Activated T-helper 1 cell treated with Interleukin-2 at 50 U/mL for 16 hours (primary cell): ENCODE results near the gene SULF2.

ENCODE experiments used
- DNase-seq: peaks from one replicate; pipeline ENCODE4 v3.0.0-alpha.2; 2020; ENCODE audit warnings: low read depth

SULF2 gene

DNA sequence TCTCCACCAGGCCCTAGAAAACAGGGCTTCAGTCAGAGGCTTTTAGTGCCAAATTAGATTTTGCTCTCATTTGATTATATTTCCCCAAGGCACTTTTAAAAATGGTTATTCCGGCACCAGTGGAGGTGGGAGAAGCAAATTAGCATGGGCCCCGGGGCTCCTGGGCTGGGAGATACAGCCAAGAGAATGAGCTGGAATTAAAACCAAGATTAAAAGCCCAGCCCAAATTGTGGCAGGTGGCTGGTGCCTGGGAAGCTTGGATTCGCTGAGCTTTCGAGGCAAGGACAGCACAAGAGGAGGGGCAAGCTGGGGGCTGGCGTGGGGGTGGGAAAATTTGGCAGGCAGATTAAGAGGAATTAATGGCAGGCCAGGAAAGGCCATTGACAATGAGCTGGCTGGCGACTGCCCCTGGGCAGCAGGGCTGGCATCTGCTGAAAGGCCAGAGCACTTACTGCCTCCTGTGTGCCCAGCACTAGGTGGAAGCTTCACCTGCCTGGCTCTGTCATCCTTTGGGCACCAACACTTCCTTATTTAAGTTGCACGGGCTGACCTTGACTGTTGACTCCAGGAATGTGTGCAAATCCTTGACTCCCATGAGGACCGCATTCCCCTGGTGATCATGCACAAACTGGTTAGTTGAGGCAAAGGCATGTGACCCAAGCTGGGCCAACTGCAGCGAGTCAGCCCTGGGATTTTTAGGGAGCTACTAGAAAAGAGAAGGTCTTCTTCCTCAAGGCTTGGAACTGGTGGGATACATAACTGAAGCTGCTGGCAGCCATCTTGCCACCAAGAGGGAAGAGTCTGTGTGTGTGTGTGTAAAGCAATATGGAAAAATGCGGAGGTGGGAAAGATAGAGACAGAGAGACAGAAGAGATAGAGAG is 76.1 kb downstream of the SULF2 start:
- no peak for DNase-seq

DNA sequence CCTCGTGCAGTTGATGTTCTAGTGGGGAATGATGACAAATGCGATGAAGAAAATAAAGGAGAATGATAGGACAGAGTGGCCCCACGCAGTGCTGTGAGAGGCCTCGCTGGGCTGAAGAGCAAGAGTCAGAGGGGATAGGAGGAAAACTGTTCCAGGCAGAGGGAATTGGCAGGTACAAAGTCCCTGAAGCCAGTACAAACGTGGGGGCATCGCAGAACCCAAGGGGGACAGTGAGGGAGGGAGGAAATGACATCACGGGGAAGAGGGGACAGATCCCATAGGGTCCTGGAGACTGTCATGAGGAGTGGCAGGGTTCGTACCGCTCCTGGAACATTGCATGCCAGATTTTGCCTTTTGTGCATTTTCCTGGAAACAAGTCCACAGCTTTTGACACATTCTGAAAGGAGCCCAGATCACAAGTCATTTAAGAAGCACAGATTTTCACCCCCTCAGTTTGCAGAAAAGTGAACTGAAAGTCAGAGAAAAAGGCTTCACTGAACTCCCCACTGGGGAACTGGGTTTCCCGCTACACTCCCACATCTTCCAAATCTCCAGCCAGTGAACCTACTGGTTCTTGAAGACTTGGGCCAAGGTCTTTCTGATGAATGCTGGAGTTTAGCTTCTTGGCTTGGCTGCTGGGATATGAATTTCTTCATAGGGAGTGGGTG is 77.0 kb downstream of the SULF2 start:
- DNase-seq: no peak

DNA sequence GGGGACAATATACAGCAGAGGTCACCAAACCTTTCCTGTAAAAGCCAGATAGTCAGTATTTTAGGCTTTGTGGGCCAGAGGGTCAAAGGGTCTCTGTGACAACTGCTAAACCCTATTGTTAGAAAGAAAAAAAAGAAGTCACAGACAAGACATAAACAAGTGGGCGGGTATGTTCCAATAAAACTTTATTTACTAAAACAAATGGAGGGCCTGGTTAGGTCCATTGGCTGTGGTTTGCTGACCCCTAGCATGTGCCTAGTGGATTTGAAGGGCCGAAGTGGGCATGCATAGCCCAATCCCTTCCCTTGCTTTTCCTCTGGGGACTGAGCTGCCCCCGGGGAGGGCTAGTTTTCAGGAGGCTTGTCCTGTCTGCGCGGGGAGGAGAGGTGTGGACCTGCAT is 78.9 kb downstream of the SULF2 start:
- DNase-seq: no peak

DNA sequence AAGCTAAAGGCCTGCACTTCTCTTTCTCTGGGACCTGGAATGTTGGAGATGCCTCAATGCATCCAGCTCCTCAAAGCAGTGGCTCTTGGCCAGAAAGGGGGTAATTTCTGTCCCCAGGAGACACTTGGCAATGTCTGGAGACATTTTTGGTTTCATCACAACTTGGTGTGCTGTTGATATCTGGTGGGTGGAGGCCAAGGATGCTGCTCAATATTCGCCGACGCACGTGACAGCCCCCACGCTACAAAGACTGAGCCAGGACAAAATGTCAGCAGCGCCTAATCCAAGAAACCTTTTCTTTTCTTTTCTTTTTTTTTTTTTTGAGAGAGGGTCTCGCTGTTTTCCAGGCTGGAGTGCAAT is 79.8 kb downstream of the SULF2 start:
- DNase-seq: no peak

DNA sequence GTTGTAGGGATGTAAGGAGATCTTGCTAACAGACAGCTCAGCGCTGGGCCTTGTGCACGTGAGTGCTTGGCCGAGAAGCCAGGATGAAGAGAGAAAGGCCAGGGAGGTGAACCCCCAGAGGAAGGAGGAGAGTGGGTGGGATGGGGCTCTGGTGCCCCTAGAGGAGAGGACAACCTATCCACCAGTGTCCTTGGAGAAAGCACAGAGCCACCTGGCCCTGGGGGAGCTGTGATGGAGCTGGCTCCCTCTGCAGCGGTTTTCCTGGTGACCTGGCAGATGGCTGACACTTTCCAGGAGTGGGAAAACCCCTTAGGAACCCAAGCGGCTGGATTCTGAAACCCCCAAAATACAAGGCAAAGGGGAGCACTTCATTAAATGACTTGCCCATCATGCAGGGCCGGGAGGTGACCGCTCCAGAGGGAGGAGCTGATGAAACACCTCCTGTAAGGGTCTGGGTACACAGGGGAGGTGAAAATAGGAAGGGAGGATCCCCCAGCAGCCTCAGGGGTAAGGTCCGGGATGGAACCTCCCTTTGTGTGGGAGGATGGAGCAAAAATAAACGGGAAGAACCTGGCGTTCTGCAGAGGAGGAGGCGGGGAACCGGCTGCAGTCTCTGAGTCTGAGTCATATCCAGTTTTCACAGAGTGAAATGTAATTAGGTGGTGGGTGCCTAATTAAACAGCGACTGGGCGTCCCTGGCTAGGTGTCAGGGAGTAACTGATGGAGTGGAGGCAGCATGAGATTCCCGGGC is 80.4 kb downstream of the SULF2 start:
- no peak for DNase-seq

DNA sequence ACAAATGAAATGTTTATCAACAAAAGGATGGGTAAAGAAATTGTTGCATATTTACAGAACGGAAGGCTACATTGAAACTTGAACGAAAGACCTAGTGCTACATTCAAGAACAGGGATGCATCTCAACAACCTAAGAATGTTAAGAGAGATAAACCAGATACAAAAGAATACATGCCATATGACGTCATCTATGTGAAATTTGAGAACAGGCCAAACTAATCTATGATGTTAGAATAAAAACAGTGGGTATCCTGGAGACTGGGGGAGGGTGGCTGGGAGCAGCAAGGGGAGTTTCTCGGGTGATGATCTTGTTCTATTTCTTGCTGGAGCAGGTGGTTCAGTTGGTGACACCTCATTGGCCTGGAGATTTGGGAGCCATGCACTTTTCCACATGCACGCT is 81.5 kb downstream of the SULF2 start:
- no peak for DNase-seq

DNA sequence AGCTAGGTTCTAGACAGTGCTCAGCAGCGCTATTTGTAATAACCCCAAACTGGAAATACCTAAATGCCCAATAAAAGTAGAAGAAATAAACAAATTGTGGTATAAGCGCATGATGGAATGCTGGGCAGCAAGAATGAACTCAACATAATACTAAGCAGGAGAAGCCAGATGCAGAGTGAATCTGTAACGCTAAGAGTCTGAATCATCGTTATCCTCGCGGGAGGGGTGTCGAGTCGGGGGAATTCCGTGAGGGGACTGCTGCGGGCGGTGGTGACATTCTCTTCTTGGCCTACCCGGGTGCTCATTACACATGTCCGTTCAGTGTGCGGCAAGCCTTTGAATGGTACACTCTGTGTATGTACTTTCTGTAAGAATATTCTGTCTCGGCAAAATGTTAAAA is 83.7 kb downstream of the SULF2 start:
- DNase-seq: no peak

DNA sequence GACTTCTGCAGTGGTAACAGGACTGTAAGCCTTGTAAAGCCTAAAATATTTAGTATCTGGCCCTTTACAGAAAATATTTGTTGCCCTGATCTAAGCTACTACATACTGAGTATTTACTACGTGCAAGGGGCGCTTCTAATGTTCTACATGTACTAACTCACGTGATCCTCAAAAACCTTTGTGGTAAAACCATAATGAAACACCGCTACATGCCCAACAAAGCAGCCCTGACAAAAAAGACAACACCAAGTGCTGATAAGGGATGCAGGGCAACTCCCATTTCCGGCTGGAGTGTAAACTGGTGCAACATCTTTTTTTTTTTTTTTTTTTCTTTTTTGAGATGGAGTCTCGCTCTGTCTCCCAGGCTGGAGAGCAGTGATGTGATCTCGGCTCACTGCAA is 85.0 kb downstream of the SULF2 start:
- no peak for DNase-seq

DNA sequence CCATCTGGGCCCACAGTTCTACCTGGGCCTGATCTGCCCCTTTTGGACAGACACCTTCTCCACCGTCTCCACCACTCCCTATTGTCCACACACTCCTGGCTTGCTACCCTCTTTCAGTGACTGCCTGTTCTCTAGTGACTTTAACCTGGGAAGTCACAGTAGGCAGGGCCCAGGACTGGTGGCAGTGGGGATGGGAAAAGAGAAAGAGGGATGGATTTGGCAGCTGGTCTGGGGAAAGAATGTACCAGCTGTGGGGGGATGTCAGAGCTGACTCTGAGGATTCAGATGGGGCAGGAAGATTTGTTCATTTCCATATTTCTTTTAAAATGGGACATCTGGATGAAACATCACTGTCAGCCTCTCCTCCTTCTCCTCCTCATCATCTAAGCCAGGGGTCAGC is 85.5 kb downstream of the SULF2 start:
- no peak for DNase-seq

DNA sequence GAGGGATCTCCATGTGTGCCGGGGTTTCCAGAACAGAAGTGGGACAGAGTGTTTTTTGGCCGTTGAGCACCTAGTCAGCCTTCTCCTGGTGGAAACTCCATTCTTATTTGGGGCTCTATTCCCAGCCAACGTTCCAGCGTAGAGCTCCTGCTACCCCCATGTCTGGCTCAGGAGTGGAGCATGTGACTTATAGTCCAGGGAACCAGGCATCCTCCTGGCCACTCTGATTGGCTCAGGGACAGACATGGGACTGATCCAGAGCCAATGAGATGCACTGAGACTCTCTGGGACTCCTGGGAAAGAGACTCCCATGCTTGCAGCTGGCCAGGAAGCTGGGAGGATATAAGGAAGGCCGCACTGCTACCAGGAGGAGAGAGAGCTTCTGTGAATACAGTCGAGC is 87.1 kb downstream of the SULF2 start:
- DNase-seq: no peak

DNA sequence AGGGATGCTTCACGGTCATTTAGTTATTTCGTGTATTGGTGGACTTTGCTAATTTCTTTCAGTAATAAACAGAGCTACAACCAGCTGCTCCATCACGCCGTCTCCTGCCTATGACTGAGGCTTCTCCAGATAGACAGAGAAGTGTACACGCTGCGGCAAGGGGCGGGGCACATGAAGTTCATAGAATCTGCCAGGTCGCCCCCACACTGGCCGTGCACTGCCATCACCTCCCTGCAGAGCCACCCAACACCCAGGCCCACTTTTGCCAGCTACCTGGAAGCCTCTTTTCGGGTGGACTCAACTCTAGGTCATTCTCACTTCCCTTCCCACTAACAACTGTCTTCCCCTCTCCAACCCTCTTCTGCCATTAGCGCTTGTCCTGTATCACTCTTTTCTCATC is 88.4 kb downstream of the SULF2 start:
- DNase-seq: no peak

DNA sequence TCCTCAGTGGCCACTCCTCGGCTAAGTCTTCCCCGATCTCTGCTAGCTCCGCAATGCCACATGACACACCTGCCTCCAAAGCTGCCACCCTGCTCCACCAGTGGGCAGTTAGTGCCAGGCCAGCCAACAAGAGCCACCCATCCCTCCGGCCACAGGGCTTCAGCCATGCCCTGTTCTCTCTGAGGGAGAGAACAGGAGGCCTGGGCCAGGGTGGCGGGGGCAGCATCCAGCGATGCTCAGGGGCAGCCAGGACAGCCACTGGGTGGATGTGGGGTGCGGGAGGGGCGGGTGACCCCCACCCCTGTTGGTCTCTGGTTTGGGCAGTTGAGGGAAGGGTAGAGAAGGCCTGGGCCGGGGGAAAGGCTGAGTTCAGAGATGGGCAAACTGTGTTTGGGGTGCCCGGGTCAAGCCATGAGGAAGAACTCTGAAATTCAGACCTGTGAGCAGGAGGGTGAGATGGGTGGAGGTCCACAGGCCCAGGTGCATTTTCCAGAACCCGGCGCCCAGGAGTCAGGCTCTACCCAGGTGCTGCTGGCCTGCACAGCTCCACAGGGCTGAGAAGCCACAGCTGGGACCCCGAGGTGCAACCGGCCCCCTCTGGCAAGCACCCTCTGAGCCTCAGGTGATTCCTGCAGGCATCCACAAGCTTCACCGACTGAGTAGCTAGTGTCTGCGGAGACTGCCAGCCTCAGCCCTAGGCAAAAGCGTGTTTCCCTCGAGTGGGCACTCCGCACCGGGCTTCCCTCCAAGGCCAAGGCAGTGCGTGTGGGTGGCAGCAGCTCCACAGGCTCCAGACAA is 91.1 kb downstream of the SULF2 start:
- DNase-seq: no peak

DNA sequence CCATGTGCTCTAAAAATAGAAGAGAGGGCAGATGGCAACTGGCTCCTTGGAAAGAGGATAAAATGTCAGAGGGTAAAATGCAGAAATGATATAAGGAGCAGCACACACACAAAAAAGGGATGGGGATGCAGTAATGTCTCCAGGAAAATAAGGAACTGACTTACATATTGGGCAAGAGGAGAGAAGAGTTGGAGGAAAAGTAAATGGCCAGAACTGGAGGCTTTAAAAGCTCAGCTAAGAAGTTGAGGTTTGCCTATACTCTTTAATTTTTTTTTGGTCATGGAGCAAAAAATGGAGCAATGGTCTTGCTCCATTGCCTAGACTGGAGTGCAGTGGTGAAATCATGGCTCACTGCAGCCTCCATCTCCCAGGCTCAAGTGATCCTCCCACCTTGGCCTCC is 93.7 kb downstream of the SULF2 start:
- DNase-seq: no peak

DNA sequence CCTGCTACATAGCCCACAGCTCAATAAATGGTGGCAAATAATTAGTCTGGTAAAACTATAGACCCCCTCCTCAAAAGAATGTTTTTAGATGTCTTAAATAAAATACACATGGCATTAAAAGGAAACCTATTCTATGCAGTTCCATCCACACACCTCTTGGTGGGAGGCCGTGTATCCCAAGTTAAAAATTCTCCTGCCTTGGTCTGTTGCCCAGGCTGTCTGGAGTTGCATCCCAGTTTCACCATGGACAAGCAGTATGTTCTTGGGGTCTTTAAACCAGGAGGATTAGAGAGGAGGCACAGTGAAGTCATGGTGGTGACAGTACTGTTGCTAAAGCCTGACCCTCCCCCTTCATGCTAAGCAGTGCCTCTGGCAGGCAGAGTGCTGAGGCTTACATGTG is 95.5 kb downstream of the SULF2 start:
- no peak for DNase-seq

DNA sequence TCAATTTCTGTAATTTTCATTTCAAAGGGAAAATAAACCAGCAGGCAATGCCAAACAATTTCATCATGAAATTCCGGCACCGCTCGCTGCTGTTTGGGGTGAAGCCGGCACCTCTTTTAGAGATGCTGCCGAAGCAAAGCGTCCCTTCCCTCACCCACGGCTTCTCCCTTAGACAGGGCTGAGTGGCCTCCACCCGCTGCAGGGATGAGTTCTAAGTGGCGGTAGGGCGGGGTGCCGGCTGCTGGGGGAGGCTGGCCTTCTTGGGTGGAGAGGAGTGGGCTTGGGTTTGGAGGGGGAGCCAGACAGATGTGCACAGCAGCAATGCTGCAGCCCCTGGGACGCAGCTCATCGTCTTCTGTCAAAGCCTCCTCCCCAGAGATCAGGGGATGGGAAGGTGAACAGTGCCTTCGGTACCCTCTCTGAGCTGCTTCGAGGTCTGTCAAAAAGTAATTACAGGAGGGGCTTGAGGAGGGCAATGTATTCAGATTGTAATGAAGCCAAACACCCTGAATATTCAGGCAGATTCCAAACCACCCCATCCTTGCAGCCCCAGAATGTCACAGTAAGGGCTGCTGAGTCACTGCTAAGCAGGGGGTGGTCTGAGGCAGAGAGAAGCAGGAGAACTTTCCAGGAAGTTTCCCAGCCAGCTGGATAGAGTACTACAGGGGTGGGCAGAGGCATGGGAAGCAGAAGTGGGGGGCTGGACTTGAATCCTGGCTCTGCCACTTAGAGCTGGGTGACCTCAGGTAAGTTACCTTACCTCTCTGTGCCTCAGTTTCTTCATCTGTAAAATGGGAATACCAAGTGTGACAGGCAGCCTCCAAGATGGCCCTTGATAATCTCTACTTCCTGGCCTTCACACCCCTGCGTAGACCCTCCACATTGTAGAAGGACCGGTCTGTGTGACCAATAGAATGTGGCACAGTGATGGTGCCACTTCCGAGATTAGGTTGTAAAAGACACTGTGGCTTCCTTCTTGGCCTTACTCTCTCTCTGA is 96.6 kb downstream of the SULF2 start:
- no peak for DNase-seq

DNA sequence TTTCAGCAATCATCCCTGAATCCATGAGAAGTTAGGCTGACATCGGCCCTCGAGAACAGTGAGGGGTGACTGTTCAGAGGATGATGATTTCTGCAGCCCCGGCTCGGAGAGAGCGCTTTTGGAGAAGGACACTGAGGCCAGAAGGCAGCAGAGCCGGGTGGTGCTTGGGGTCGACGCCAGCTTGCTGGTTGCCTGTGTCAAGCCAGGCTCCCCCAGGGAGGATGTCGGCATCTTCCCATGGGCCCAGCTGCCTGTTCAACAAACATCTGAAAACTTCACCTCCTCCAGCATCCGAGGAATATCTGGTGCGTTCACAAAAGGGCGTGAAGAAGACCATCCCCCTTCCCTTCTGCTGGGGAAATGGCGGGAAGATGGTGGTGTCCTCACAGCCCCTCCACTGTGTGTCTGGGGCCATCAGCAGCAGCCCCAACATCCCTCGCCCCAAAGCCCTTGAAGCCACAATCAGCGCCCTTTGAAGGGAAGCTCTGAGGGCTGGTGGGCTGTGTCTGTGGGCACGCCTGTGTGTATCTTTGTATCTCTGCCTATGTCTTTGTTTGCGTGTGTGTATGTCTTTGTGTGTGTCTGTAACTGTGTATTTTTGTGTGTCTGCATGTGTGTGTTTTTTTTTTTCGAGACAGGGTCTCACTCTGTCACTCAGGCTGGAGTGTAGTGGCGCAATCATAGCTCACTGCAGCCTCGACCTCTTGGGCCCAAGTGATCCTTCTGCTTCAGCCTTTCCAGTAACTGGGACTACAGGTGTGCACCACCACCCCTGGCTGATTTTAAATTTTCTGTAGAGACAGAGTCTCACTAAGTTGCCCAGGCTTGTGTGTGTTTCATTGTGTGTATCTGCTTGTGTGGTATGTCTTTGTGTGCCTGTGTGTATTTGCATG is 97.9 kb downstream of the SULF2 start:
- DNase-seq: no peak

DNA sequence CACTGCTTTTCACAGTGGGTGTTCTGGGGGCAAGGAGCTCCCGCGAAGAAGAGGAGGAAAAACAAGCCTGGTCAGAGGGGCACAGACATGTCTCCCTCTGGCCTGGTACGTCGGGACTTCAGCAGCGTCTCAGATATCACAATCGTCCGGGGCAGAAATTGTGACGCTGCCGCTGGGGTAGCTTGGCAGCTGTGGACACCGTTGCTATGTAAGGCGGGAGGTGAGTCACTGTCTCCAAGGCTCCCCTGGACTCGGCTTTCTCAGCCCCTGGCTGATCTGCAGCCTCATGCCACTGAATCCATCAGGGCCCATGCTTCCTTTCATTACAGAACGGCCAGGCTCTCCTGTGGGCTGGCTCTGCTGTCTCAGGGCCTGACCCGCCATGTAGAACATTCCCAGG is 98.7 kb downstream of the SULF2 start:
- DNase-seq: no peak

DNA sequence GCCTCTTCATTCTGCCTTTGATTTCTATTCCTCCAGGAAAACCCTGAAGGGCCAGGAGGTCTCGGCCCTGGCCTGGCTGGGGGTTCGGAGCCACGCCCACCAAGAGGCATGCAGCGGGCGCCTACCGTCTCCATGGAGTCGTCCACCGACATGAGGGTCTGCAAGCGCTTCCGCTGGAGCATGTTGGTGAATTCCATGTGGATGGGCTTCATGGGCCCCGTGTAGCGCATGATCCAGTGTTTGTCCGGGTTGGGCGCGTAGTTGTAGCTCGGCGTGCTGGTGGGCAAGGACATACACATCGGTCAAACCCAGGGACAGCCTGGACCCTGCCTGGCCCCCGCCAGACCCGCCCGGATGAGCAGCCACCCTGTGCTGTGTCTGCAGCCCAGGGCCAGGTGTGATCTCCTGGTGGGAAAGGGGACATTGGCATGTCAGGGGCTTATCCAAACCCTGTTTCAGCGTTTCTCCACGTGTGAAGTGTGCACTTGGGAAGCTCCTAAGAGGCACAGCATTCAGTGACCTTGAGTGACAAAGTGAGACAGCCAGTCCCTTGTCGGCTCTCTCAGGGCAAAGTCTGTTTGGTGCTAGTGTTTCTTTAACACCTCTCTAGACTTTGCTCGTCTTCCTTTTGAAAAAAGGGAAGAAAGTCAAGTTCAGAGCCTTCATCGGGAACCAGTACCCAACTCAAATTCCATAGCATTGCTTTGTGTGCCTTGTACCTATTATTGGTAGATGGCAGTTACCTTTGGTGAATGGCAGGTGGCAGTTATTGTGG is 100.8 kb downstream of the SULF2 start:
- DNase-seq: no peak

DNA sequence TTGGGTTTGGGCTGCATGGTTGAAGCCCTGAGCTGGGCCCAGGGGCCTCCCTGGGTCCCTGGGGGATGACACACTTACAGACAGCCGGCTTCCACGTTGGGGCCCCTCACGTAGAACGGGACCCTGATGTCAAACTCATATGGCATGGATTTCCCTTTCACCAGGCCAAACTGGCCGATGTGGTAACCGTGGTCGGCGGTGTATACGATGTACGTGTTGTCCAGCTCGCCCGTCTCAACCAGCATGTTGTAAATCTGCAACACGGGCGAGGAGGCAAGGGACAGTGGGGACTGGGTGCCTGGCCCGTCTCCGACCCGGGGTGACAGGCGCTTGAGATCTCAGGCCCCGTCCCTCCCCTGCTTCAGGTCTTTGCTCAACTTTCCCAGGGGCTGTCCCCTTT is 102.4 kb downstream of the SULF2 start:
- no peak for DNase-seq
